Lower leg skin (tissue), 3 donors: ENCODE data around the gene C12orf57.

Experiments
- POLR2A ChIP-seq, 2 donors: fragments of 450-650 bp; IDR thresholded peaks; one replicate each; pipeline ENCODE4 v1.6.1; 2016 to 2017; ENCODE audit warnings: antibody characterized with exemption in 2 of 2, mild to moderate bottlenecking in 1 of 2, moderate library complexity in 1 of 2
- TF ChIP-seq, protein P1 (sequence below), 3 donors: fragments of 450-650 bp; IDR thresholded peaks; one replicate each; pipeline ENCODE4 v1.5.1; 2016; ENCODE audit warnings: antibody characterized with exemption in 3 of 3, mild to moderate bottlenecking in 3 of 3, moderate library complexity in 2 of 3

- TF ChIP-seq, protein P1, sequence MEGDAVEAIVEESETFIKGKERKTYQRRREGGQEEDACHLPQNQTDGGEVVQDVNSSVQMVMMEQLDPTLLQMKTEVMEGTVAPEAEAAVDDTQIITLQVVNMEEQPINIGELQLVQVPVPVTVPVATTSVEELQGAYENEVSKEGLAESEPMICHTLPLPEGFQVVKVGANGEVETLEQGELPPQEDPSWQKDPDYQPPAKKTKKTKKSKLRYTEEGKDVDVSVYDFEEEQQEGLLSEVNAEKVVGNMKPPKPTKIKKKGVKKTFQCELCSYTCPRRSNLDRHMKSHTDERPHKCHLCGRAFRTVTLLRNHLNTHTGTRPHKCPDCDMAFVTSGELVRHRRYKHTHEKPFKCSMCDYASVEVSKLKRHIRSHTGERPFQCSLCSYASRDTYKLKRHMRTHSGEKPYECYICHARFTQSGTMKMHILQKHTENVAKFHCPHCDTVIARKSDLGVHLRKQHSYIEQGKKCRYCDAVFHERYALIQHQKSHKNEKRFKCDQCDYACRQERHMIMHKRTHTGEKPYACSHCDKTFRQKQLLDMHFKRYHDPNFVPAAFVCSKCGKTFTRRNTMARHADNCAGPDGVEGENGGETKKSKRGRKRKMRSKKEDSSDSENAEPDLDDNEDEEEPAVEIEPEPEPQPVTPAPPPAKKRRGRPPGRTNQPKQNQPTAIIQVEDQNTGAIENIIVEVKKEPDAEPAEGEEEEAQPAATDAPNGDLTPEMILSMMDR (IDR thresholded peaks at IDR 0.05), result no peak
- no peak for TF ChIP-seq POLR2A (IDR thresholded peaks at IDR 0.05)
Observed at GRCh38 chr12:6950401-6950801, 6.6 kb downstream of the C12orf57 start.
